Left hindlimb (tissue), 1 donor: Measurements from ENCODE around the gene IFNA4.
"Not testable (repeated sequence)": the region's sequence is repeated elsewhere in the genome, so short reads cannot be mapped to it uniquely, and the experiment has no call there.

Experiments
- DNase-seq: peaks from one replicate; pipeline ENCODE4 v3.0.0-alpha.2; 2018

Gene IFNA4

DNA sequence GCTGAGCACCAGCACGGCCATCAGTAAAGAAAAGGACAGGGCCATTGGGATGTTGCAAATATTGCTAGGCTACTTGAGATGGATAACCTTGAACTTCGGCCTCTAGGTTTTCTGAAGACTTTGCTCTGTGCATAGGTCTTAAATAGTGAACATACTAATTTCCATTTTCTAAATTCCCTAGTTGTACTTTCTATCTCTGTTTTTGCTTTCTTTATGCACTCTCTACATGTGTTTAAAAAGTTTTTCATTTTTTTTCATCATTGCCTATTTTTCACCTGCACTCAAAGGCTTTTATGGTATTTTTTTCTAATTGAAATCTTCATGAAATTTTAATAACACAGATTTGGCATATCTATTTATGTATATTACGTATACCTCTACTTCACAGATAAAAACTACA, at the start of gene IFNA4:
Gene IFNA4 (minus strand): TSS at position 101 of the 400 bp plus-strand sequence. CDS start 56 bp downstream, at position 45.
- not testable (repeated sequence) for DNase-seq

DNA sequence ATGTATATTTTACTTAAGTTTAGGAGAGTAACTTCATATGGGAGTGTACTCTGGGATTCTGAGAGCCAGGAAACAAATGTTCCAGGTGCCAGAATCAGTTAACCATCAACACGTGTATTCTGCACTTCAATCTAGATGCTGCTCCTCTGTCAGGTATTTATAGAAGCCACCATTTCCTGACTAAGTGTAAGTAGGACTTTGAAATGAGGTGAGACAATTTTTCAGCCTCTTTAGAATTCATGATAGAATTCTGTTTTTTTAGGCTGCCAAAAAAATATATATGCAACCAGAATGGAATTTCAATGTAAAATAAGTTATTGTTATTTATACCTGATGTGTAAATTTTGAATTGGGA, 49.0 kb upstream of the IFNA4 start:
- not testable (repeated sequence) for DNase-seq

DNA sequence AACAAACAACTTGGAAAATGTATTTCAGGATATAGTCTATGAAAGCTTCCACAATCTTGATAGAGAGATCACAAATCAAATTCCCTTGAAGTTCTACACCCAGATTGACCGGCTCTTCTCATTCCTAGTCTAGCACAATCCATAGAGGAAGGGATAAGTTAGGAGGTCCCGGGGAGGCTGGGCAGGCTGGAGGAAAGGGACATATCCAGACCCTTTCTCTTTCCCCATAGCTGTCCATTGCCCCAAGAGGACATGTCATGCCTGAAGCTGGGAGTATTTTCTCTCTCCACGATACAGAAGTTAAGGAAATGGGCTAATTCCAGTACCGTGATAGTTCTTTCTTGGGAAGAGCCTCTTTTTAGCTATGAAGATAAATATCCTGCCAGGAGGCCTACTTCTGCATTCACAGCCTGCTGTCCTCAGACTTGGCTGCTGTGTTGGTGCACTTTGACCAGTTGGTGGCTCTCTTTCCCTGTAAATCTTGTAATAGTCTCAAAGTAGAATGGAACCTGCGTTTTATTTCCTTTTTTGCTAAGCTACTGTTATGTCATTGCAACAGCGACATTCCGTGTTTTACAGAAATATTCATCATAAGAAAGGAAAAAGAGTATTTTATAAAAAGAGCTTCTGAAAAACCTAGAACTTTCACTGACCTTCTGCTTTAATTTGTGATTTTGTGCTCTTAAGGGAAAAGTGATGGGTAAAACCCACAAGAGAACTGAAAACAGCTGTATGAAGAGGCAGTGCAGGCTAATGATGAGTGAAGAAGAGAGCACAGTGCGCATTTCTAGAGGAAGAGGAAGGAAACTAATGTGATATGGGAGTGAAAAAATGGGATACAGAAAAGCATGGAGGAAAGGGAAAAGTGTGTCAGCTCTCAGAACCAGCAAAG, 48.3 kb upstream of the IFNA4 start:
- DNase-seq = not testable (repeated sequence)

DNA sequence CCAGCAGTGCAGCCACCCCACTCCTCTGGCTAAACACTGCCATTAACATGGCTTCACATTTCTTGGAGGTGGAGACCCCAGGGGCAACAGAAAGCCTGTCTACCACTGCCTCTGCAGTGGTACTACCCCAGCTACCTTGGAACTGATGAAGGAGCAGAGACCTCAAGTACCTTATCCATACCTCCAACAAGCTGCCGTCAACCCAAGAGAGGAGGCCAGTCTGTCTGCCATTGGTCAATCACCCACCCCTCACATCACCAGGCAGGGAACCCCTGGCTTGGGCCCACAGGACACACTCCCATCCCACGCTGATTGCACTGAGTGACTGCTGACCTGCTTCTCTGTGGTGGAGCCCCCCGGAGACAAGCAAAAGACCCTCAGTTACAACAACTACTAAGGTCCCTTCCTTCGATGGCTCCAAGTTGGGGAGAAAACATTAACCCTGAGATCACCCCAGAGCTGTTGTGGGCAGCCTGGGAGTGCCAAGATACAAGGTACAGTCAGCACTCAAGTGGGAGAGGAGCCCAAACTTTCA, 46.8 kb upstream of the IFNA4 start:
- no peak for DNase-seq

DNA sequence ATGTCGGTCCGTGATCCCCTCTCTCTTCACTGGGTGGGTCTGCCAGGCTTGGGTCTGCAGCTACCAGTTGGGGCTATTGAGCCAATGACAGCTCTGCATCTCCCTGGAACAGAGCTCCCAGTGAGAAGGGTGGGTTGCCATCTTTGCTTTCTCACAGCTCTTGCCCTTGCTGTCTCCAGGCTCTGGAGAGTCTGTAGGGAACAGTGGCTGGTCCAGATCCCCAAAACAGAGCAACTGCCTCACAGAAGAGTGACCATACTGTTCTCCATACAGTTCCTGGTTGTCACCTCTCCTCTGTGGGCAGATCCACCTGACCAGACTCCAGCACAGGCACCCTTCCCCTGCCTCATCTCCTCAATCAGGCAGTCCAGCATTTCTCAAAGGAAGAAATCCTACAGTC, 45.9 kb upstream of the IFNA4 start:
- no peak for DNase-seq

DNA sequence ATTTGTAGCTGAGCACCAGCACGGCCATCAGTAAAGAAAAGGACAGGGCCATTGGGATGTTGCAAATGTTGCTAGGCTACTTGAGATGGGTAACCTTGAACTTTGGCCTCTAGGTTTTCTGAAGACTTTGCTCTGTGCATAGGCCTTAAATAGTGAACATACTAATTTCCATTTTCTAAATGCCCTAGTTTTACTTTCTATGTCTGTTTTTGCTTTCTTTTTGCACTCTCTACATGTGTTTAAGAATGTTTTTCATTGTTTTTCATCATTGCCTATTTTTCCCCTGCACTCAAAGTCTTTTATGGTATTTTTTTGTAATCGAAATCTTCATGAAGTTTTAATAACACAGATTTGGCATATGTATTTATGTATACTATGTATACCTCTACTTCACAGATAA, 40.7 kb upstream of the IFNA4 start, which contains the start of gene IFNA17:
Gene IFNA17 (minus strand): TSS at position 101 of the 400 bp plus-strand sequence. CDS start 49 bp downstream, at position 52.
- no peak for DNase-seq

DNA sequence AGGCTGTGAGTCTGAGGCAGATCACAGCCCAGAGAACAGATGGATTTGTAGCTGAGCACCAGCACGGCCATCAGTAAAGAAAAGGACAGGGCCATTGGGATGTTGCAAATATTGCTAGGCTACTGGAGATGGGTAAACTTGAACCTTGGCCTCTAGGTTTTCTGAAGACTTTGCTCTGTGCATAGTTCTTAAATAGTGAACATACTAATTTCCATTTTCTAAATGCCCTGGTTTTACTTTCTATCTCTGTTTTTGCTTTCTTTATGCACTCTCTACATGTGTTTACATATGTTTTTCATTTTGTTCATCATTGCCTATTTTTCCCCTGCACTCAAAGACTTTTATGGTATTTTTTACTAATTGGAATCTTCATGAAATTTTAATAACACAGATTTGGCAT, 29.8 kb upstream of the IFNA4 start, which contains the start of gene IFNA16:
Gene IFNA16 (minus strand): TSS at position 101 of the 400 bp plus-strand sequence. CDS start 6 bp downstream, at position 95.
- DNase-seq = not testable (repeated sequence)

DNA sequence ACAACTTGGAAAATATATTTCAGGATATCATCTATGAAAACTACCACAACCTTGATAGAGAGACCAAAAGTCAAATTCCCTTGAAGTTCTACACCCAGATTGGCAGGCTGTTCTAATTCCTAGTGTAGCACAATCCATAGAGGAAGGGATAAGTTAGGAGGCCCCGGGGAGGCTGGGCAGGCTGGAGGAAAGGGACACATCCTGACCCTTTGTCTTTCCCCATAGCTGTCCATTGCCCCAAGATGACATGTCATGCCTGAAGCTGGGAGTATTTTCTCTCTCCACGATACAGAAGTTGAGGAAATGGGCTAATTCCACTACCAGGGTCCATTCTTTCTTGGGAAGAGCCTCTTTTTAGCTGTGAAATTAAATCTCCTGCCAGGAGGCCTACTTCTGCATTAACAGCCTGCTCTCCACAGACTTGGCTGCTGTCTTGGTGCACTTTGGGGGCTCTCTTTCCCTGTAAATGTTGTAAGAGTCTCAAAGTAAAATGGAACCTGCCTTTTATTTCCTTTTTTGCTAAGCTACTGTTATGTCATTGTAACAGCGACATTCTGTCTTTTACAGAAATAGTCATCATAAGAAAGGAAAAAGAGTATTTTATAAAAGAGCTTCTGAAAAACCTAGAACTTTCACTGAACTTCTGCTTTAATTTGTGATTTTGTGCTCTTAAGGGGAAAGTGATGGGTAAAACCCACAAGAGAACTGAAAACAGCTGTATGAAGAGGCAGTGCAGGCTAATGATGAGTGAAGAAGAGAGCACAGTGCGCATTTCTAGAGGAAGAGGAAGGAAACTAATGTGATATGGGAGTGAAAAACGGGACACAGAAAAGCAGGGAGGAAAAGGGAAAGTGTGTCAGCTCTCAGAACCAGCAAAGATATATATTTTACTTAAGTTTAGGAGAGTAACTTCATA, 26.3 kb upstream of the IFNA4 start:
- DNase-seq = not testable (repeated sequence)

DNA sequence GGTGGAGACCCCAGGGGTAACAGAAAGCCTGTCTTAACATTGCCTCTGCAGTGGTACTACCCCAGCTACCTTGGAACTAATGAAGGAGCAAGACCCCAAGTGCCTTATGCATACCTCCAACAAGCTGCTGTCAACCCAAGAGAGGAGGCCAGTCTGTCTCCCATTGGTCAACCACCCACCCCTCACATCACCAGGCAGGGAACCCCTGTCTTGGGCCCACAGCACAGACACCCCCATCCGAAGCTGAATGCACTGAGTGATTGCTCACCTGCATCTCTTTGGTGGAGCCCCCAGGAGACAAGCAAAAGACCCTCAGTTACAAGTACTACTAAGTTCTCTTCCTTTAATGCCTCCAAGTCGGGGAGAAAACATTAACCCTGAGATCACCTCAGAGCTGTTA, 24.8 kb upstream of the IFNA4 start:
- not testable (repeated sequence) for DNase-seq

DNA sequence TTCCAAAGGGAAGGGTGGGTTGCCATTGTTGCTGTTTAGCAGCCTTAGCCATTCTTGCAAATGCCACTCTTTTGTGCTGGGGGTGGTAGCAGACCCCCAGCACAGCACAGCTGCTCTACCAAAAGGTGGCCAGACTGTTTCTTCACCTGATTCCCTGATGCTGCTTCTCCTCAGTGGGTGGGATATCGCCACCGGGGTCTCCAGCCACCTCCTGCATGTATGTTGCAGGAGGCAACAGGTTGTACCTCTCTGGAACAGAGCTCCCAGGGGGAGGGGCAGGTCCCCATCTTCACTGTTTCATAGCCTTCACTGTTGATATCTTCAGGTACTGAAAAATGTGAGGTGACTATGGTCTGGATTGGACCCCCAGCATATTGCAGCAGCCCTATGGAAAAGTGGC, 23.4 kb upstream of the IFNA4 start:
- DNase-seq = not testable (repeated sequence)

DNA sequence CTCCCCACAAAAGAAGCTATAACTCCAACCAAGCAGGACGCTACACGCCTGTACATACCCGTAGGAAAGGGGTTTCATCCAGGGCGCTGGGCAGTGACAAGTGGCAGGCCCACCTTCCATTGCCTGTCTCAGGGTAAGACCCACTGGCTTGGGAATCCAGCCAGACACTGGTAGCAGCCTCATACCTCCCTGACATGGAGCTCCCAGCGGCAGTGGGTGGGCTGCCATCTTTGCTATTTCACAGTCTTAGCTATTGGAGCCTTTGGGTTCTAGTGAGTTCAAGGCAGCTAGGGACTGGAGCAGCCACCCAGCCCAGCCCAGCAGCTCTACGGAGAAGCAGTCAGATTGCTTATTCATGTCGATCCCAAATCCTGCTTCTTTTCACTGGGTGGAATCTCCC, 22.9 kb upstream of the IFNA4 start:
- DNase-seq = no peak

DNA sequence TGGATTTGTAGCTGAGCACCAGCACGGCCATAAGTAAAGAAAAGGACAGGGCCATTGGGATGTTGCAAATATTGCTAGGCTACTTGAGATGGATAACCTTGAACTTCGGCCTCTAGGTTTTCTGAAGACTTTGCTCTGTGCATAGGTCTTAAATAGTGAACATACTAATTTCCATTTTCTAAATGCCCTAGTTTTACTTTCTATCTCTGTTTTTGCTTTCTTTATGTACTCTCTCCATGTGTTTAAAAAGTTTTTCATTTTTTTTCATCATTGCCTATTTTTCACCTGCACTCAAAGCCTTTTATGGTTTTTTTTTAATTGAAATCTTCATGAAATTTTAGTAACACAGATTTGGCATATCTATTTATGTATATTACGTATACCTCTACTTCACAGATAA, 19.7 kb upstream of the IFNA4 start, which contains the start of gene IFNA10:
Gene IFNA10 (minus strand): TSS at position 101 of the 400 bp plus-strand sequence. CDS start 46 bp downstream, at position 55.
- DNase-seq = not testable (repeated sequence)

DNA sequence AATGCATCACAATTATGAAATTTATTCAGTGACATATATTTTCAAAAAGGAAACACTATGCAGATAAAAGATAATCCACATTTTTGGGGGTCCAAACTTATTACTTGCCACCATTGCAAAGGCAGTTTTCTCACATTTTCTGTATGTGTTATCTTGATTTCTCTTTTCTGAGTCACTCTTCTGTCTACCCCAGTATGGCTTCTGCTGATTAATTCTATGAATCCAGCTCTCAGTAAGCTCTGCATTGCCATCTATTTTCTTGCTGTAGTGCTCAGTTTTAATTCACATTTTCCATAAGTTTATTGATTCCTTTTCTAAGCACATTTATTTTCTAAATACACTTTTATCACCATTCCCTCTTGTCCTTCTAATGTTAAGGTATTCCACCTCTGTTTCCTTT, 17.8 kb upstream of the IFNA4 start:
- DNase-seq = no peak

DNA sequence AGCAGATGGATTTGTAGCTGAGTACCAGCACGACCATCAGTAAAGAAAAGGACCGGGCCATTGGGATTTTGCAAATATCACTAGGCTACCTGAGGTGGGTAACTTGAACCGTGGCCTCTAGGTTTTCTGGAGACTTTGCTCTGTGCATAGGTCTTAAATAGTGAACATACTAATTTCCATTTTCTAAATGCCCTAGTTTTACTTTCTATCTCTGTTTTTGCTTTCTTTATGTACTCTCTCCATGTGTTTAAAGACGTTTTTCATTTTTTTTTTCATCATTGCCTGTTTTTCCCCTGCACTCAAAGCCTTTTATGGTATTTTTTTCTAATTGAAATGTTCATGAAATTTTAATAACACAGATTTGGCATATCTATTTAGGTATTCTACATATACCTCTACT, 14.7 kb upstream of the IFNA4 start, which contains the start of gene IFNA7:
Gene IFNA7 (minus strand): TSS at position 101 of the 400 bp plus-strand sequence. CDS start 40 bp downstream, at position 61.
- DNase-seq = not testable (repeated sequence)

DNA sequence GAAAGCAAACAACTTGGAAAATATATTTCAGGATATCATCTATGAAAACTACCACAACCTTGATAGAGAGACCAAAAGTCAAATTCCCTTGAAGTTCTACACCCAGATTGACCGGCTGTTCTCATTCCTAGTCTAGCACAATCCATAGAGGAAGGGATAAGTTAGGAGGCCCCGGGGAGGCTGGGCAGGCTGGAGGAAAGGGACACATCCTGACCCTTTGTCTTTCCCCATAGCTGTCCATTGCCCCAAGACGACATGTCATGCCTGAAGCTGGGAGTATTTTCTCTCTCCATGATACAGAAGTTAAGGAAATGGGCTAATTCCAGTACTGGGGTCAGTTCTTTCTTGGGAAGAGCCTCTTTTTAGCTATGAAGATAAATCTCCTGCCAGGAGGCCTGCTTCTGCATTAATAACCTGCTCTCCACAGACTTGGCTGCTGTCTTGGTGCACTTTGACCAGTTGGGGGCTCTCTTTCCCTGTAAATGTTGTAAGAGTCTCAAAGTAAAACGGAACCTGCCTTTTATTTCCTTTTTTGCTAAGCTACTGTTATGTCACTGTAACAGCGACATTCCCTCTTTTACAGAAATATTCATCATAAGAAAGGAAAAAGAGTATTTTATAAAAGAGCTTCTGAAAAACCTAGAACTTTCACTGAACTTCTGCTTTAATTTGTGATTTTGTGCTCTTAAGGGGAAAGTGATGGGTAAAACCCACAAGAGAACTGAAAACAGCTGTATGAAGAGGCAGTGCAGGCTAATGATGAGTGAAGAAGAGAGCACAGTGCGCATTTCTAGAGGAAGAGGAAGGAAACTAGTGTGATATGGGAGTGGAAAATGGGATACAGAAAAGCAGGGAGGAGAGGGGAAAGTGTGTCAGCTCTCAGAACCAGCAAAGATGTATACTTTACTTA, 7.7 kb upstream of the IFNA4 start:
- not testable (repeated sequence) for DNase-seq

DNA sequence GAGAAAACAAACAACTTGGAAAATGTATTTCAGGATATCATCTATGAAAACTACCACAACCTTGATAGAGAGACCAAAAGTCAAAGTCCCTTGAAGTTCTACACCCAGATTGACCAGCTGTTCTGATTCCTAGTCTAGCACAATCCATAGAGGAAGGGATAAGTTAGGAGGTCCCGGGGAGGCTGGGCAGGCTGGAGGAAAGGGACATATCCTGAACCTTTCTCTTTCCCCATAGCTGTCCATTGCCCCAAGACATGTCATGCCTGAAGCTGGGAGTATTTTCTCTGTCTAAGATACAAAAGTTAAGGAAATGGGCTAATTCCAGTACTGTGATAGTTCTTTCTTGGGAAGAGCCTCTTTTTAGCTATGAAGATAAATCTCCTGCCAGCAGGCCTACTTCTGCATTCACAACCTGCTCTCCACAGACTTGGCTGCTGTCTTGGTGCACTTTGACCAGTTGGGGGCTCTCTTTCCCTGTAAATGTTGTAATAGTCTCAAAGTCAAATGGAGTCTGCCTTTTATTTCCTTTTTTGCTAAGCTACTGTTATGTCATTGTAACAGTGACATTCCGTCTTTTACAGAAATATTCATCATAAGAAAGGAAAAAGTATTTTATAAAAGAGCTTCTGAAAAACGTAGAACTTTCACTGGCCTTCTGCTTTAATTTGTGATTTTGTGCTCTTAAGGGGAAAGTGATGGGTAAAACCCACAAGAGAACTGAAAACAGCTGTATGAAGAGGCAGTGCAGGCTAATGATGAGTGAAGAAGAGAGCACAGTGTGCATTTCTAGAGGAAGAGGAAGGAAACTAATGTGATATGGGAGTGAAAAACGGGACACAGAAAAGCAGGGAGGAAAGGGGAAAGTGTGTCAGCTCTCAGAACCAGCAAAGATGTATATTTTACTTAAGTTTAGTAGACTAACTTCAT, 4.3 kb downstream of the IFNA4 start:
- DNase-seq = not testable (repeated sequence)

DNA sequence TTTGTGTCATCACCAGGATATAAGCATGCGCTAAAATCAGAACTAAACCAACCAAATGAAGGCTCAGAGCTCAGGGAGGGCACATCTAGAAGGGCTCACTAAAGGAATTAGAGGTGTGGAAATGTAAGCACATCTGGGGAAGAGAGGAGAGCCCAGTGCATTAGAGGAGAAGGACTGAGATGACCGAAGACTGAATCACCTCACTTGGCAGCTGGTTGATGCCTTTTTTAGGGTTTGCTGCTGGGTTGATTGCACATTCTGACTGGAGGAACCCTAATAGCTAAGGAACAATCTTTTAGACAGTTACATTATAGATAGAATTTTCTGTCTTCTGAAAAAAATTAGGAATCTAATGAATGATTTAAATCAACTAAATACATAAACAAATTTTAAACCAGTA, 12.7 kb downstream of the IFNA4 start:
- no peak for DNase-seq

DNA sequence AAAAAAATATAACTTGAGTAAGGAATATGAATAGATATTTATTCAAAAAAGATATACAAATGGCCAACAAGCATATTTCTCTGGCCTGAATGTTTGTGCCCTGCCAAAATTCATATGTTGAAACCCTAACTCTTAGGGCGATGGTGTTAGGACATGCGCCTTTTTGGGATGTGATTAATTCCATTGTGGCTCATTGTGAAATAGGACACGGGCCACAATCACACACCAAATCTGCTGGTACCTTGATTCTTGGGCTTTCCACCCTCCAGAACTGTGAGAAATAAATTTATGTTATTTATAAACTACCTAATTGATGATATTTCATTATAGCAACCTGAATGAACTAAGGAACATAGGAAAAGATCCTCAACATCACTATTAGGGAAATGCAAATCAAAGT, 15.2 kb downstream of the IFNA4 start:
- DNase-seq = no peak

DNA sequence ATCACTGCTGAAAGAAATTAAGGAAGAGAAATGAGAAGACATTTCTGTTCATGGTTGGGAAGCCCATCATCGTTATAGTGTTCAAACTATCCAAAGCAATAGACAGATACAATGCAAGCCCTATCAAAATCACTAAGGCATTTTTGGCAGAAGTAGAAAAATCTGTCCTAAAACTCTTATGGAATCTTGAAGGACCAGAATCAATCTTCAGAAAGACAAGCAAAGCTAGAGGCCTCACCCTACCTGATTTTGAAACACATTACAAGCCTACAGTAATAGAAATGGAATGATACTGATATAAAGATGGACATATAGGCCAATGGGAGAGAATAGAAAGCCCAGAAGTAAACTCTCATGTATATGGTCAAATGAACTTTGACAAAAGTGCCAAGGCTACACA, 16.0 kb downstream of the IFNA4 start:
- no peak for DNase-seq

DNA sequence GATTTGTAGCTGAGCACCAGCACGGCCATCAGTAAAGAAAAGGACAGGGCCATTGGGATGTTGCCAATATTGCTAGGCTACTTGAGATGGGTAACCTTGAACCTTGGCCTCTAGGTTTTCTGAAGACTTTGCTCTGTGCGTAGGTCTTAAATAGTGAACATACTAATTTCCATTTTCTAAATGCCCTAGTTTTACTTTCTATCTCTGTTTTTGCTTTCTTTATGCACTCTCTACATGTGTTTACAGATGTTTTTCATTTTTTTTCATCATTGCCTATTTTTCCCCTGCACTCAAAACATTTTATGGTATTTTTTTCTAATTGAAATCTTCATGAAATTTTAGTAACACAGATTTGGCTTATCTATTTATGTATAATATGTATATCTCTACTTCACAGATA, 20.8 kb downstream of the IFNA4 start, which contains the start of gene IFNA21:
Gene IFNA21 (minus strand): TSS at position 101 of the 400 bp plus-strand sequence. CDS start 48 bp downstream, at position 53.
- not testable (repeated sequence) for DNase-seq
